ENCODE results near the gene UTP18. TPM values are rescaled to one million over a fixed set of nuclear protein-coding genes. Genes with fewer than 3 reads are reported as not detected.
"Not testable (repeated sequence)": the region's sequence is repeated elsewhere in the genome, so short reads cannot be mapped to it uniquely, and the experiment has no call there.

Gene UTP18
- total and polyA plus RNA-seq, 9 of the 15 experiments (the other 6 are each of a cell fraction or from before 2014, with no cell fraction given), result 31.1 to 99.2 (median 66.7) TPM

DNA sequence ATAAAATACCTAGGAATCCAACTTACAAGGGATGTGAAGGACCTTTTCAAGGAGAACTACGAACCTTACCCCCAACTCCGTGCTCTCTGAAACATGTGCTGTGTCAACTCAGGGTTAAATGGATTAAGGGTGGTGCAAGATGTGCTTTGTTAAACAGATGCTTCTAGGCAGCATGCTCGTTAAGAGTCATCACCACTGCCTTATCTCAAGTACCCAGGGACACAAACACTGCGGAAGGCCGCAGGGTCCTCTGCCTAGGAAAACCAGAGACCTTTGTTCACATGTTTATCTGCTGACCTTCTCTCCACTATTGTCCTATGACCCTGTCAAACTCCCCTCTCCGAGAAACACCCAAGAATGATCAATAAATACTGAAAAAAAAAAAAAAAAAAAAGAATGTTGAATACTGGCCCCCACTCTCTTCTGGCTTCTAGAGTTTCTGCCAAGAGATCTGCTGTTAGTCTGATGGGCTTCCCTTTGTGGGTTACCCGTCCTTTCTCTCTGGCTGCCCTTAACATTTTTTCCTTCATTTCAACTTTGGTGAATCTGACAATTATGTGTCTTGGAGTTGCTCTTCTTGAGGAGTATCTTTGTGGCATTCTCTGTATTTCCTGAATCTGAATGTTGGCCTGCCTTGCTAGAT is 70.6 kb downstream of the UTP18 start:
- DNase-seq (ENCODE audit: extremely low read depth in 1 of 4, low spot score in 3 of 4) (peak in 1 of 4 experiments; percentile 67), ATAC-seq (peak; percentile 73), FAIRE-seq (peak; percentile 80)
- H3K9me3 ChIP-seq (replicated peaks; ENCODE audit: control insufficient read depth, insufficient read depth, low read depth, low read length); CTCF ChIA-PET (ENCODE audit: low intra/inter-chr PET ratio); H3K9me1 ChIP-seq (ENCODE audit: control insufficient read depth, insufficient read depth, low read length); H3K27ac ChIP-seq (ENCODE audit: extremely low read depth, low read depth, low read length); H3K79me2 ChIP-seq (ENCODE audit: control insufficient read depth, insufficient read depth, low read length); in situ Hi-C loops (cut with MboI); H3K4me3 ChIP-seq; BruUV-seq (replicated peaks); H3K4me1 ChIP-seq (replicated peaks in 1 of 2; ENCODE audit: control insufficient read depth in 2 of 2, insufficient read depth in 2 of 2, low read length in 2 of 2); H4K20me1 ChIP-seq (replicated peaks; ENCODE audit: control insufficient read depth, insufficient read depth, low read length); POLR2A ChIA-PET; intact Hi-C loops (cut with micrococcal nuclease); H2AFZ ChIP-seq (ENCODE audit: low read depth, low read length); H3K36me3 ChIP-seq (ENCODE audit: control insufficient read depth, insufficient read depth, low read length); H3K4me2 ChIP-seq (ENCODE audit: insufficient read depth, low read length); H3K9ac ChIP-seq (ENCODE audit: insufficient read depth in 1 of 2, low read depth in 2 of 2, low read length in 2 of 2); H3K27me3 ChIP-seq (ENCODE audit: control insufficient read depth in 2 of 2, insufficient read depth in 2 of 2, low read length in 2 of 2); TF ChIP-seq ATF1, ID3 (CRISPR knock-in tag; IDR thresholded peaks at IDR 0.05): not testable (repeated sequence)
- WGBS (ENCODE audit: insufficient coverage, low coverage, missing lambda C conversion rate), result under 1% methylated on average over 7 of the region's 7 CpGs
- peak; percentile 72 for TF ChIP-seq SMAD4 (CRISPR knock-in tag; conservative IDR thresholded peaks at IDR 0.05)
- peak; percentile 68 for TF ChIP-seq MAX (CRISPR knock-in tag; IDR thresholded peaks at IDR 0.05)
- TF ChIP-seq CBFA2T3 (IDR thresholded peaks at IDR 0.05), result peak; percentile 96
- TF ChIP-seq ATF1 (tag; IDR thresholded peaks at IDR 0.05), result 0 out of 2 replicates have a peak, but pooled peaks have one; percentile 35
- peak; percentile 75; the same call in 1 of the 2 replicates for TF ChIP-seq BCOR (IDR thresholded peaks at IDR 0.05)
- TF ChIP-seq HMBOX1 (IDR thresholded peaks at IDR 0.05), result peak; percentile 80
- TF ChIP-seq FOXA3 (CRISPR knock-in tag; conservative IDR thresholded peaks at IDR 0.05 in 1 of 2, IDR thresholded peaks at IDR 0.05 in 1 of 2), result peak in 1 of 2 experiments; percentile 52; a peak in 1 of 4 replicates
- peak; percentile 92 for TF ChIP-seq TAL1 (IDR thresholded peaks at IDR 0.05)
- peak; percentile 83 to 84; a peak in 3 of 4 replicates for TF ChIP-seq TRIM24 (IDR thresholded peaks at IDR 0.05)
- TF ChIP-seq ELF4 (CRISPR knock-in tag; IDR thresholded peaks at IDR 0.05), result peak; percentile 24; the same call in 1 of the 2 replicates
- peak in 1 of 2 experiments; percentile 81; a peak in 2 of 4 replicates for TF ChIP-seq HDAC1 (IDR thresholded peaks at IDR 0.05)
- TF ChIP-seq NCOR1 (IDR thresholded peaks at IDR 0.05), result peak; percentile 87
- TF ChIP-seq ID3 (tag; IDR thresholded peaks at IDR 0.05), result peak; percentile 84
- peak; percentile 61 for TF ChIP-seq SMARCE1 (IDR thresholded peaks at IDR 0.05)
- TF ChIP-seq GATA2 (CRISPR knock-in tag; IDR thresholded peaks at IDR 0.05), result peak; percentile 59; the same call in 1 of the 2 replicates
- peak; percentile 83 for TF ChIP-seq HDAC2 (IDR thresholded peaks at IDR 0.05)
- TF ChIP-seq EHMT2 (IDR thresholded peaks at IDR 0.05), result peak; percentile 68
- TF ChIP-seq ARID1B (IDR thresholded peaks at IDR 0.05), result peak; percentile 92
- peak; percentile 62 for TF ChIP-seq MEIS2 (IDR thresholded peaks at IDR 0.05; ENCODE audit: partially characterized antibody)
- TF ChIP-seq NFE2 (IDR thresholded peaks at IDR 0.05; ENCODE audit: low read depth), result 0 out of 2 replicates have a peak, but pooled peaks have one; percentile 32
